Ishikawa (cell line): ENCODE results near the gene AGPAT3.

ENCODE experiments used
- CEBPB ChIP-seq: IDR thresholded peaks from 2 replicates; pipeline ENCODE4 v1.6.1; 2012
- CREB1 ChIP-seq: IDR thresholded peaks from 2 replicates; pipeline ENCODE4 v1.6.1; 2012; ENCODE audit warnings: low read depth
- EGR1 ChIP-seq: IDR thresholded peaks from 2 replicates; pipeline ENCODE4 v1.6.1; 2012
- EP300 ChIP-seq: IDR thresholded peaks from 2 replicates; pipeline ENCODE4 v1.6.1; 2012; ENCODE audit warnings: borderline replicate concordance
- FOXM1 ChIP-seq: IDR thresholded peaks from 2 replicates; pipeline ENCODE4 v1.6.1; 2012; ENCODE audit warnings: low read depth, borderline replicate concordance
- NFIC ChIP-seq: IDR thresholded peaks from 2 replicates; pipeline ENCODE4 v1.6.1; 2012
- RAD21 ChIP-seq: IDR thresholded peaks from 2 replicates; pipeline ENCODE4 v1.6.1; 2012; ENCODE audit warnings: low read depth
- REST ChIP-seq: IDR thresholded peaks from 2 replicates; pipeline ENCODE4 v1.6.1; 2012; ENCODE audit warnings: low read depth, mild to moderate bottlenecking
- TAF1 ChIP-seq: IDR thresholded peaks from 2 replicates; pipeline ENCODE4 v1.6.1; 2012; ENCODE audit warnings: low read depth, mild to moderate bottlenecking
- TCF12 ChIP-seq: IDR thresholded peaks from 2 replicates; pipeline ENCODE4 v1.6.1; 2012; ENCODE audit warnings: low read depth
- TEAD4 ChIP-seq: IDR thresholded peaks from 2 replicates; pipeline ENCODE4 v1.6.1; 2012
- YY1 ChIP-seq: IDR thresholded peaks from 2 replicates; pipeline ENCODE4 v1.6.1; 2012; ENCODE audit warnings: low read depth
- ZBTB7A ChIP-seq: IDR thresholded peaks from 2 replicates; pipeline ENCODE4 v1.6.1; 2012; ENCODE audit warnings: low read depth
- TF ChIP-seq, protein P1 (sequence below): IDR thresholded peaks from 2 replicates; pipeline ENCODE4 v1.6.1; 2012
- TF ChIP-seq, protein P2 (sequence below): IDR thresholded peaks from 2 replicates; pipeline ENCODE4 v1.6.1; 2012

The AGPAT3 gene

GRCh38 chr21:43916691-43917514 lies 51.9 kb downstream of the AGPAT3 start:
- TF ChIP-seq EGR1 (no peak), REST (no peak), EP300 (no peak), NFIC (no peak), TAF1 (no peak), FOXM1 (no peak), RAD21 (no peak), TEAD4 (no peak), ZBTB7A (no peak)
- TF ChIP-seq, protein P1, sequence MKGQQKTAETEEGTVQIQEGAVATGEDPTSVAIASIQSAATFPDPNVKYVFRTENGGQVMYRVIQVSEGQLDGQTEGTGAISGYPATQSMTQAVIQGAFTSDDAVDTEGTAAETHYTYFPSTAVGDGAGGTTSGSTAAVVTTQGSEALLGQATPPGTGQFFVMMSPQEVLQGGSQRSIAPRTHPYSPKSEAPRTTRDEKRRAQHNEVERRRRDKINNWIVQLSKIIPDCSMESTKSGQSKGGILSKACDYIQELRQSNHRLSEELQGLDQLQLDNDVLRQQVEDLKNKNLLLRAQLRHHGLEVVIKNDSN = no peak

DNA sequence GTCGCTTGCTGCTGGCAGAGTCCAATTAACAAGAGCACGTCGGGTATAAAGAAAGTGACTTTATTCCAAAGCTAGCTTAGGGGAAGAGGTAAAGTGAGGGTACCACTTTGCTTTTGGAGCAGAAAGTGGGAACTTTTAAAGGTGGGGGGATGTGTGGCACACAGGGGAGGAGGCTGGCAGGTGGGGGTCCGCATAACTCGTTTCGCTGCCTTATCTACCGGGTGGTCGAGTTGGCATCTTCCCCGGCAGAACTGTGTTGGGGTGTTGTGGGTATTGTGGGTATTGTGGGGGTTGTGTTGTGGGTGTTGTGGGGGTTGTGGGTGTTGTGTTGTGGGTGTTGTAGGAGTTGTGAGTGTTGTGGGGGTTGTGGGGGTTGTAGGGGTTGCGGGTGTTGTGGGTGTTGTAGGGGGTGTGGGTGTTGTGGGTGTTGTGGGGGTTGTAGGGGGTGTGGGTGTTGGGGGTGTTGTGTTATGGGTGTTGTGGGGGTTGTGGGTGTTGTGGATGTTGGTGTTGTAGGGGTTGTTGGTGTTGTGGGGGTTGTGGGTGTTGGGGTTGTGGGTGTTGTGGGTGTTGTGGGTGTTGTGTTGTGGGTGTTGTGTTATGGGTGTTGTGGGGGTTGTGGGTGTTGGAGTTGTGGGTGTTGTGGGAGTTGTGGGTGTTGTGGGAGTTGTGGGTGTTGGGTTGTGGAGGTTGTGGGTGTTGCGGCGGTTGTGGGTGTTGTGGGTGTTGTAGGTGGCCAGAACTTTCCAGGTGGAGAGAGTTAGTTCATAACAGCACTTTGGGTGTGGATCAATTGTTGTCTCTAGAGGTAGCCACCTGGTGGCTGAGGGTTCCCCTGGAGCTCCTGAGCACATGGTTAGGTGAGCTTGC lies 52.7 kb downstream of the AGPAT3 start:
- TF ChIP-seq CREB1 (no peak), ZBTB7A (no peak), TCF12 (no peak), REST (no peak), FOXM1 (no peak), EGR1 (no peak), NFIC (no peak), TEAD4 (no peak), CEBPB (no peak), EP300 (no peak), TAF1 (no peak), YY1 (no peak), RAD21 (no peak)
- TF ChIP-seq, protein P2, sequence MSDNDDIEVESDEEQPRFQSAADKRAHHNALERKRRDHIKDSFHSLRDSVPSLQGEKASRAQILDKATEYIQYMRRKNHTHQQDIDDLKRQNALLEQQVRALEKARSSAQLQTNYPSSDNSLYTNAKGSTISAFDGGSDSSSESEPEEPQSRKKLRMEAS = no peak
- TF ChIP-seq, protein P1 = no peak

- TF ChIP-seq RAD21 (no peak), TCF12 (no peak), CEBPB (no peak), TAF1 (no peak), NFIC (no peak), ZBTB7A (no peak), YY1 (no peak), CREB1 (no peak), REST (no peak), EP300 (no peak), FOXM1 (no peak), TEAD4 (no peak), EGR1 (no peak)
- TF ChIP-seq, protein P2 = no peak
- TF ChIP-seq, protein P1 = no peak
These were observed 53.4 kb downstream of the AGPAT3 start for GRCh38 chr21:43918385-43918947.
